ENCODE measurements around the gene MEGF10. TPM values are rescaled to one million over a fixed set of nuclear protein-coding genes. Genes with fewer than 3 reads are reported as not detected.

The MEGF10 gene
- total and polyA plus RNA-seq, 2 of the 8 experiments (the other 6 are each of a cell fraction or from before 2014, with no cell fraction given), result 38.2 to 53.1 TPM

- TF ChIP-seq CTCF (IDR thresholded peaks at IDR 0.05; ENCODE audit: control extremely low read depth in 1 of 3, insufficient read depth in 1 of 3, low read depth in 1 of 3, low read length in 3 of 3), result no peak
- no peak for TF ChIP-seq SUZ12 (IDR thresholded peaks at IDR 0.05; ENCODE audit: low read length)
Observed at GRCh38 chr5:127363403-127363802, 72.8 kb downstream of the MEGF10 start (continued).

Data from H1 (cell line).